ENCODE data around the gene TENM3. TPM values are rescaled to one million over a fixed set of nuclear protein-coding genes. Genes with fewer than 3 reads are reported as not detected.

The TENM3 gene
- polyA plus RNA-seq, 1 donor, result 19.5 TPM

GRCh38 chr4:182518421-182518820 is 275.2 kb downstream of the TENM3 start:
- DNase-seq, result no peak

- no peak for DNase-seq
Observed at GRCh38 chr4:182519528-182519927, 276.3 kb downstream of the TENM3 start.

GRCh38 chr4:182521011-182521410 is 277.8 kb downstream of the TENM3 start:
- DNase-seq, result no peak

- no peak for DNase-seq
Observed at GRCh38 chr4:182528819-182529218, 285.6 kb downstream of the TENM3 start.

- no peak for DNase-seq
Observed at GRCh38 chr4:182530451-182530850, 287.2 kb downstream of the TENM3 start.

- DNase-seq, result no peak
Observed at GRCh38 chr4:182531555-182532162, 288.5 kb downstream of the TENM3 start.

GRCh38 chr4:182532441-182532840 is 289.2 kb downstream of the TENM3 start:
- no peak for DNase-seq

GRCh38 chr4:182533964-182534363 is 290.8 kb downstream of the TENM3 start:
- DNase-seq, result no peak

- no peak for DNase-seq
Observed at GRCh38 chr4:182536221-182536811, 293.1 kb downstream of the TENM3 start.

GRCh38 chr4:182537031-182537795 is 294.0 kb downstream of the TENM3 start:
- DNase-seq, result no peak

GRCh38 chr4:182538031-182538430 is 294.8 kb downstream of the TENM3 start:
- DNase-seq, result no peak

- DNase-seq, result no peak
Observed at GRCh38 chr4:182540496-182540895, 297.3 kb downstream of the TENM3 start.

- DNase-seq, result no peak
Observed at GRCh38 chr4:182547435-182547834, 304.2 kb downstream of the TENM3 start.

GRCh38 chr4:182548156-182548555 is 305.0 kb downstream of the TENM3 start:
- no peak for DNase-seq

GRCh38 chr4:182549356-182549755 is 306.2 kb downstream of the TENM3 start:
- no peak for DNase-seq

- no peak for DNase-seq
Observed at GRCh38 chr4:182552948-182553347, 309.7 kb downstream of the TENM3 start.

GRCh38 chr4:182553653-182554052 is 310.5 kb downstream of the TENM3 start:
- DNase-seq, result no peak

GRCh38 chr4:182554736-182555135 is 311.5 kb downstream of the TENM3 start:
- DNase-seq, result no peak

- no peak for DNase-seq
Observed at GRCh38 chr4:182555997-182556418, 312.8 kb downstream of the TENM3 start.

GRCh38 chr4:182556580-182556979 is 313.4 kb downstream of the TENM3 start:
- no peak for DNase-seq

GRCh38 chr4:182560358-182560757 is 317.2 kb downstream of the TENM3 start:
- no peak for DNase-seq

- DNase-seq, result no peak
Observed at GRCh38 chr4:182562350-182562749, 319.1 kb downstream of the TENM3 start.

GRCh38 chr4:182564724-182565369 is 321.6 kb downstream of the TENM3 start:
- no peak for DNase-seq

Measured in left kidney (tissue), 2 donors.